ENCODE data around the gene AMELX. TPM values are rescaled to one million over a fixed set of nuclear protein-coding genes. Genes with fewer than 3 reads are reported as not detected.

The AMELX gene
- total and polyA plus RNA-seq, 2 donors from 2014 or later, result not detected

GRCh38 chrX:11273544-11273943 lies 19.7 kb upstream of the AMELX start:
- no peaks in the 10 kb centered on the region for H3K4me1 ChIP-seq (ENCODE audit: control insufficient read depth in 2 of 3, insufficient read depth in 2 of 3, low read depth in 1 of 3, low read length in 3 of 3)
- H3K9me3 ChIP-seq (ENCODE audit: control insufficient read depth in 2 of 3, insufficient read depth in 1 of 3, low read length in 3 of 3), result no peaks in the 10 kb centered on the region
- FAIRE-seq (no peak), DNase-seq (no peak)
- intact Hi-C loops (cut with DNase I), result no loop called here
- no peak overlapping the region for H3K4me3 ChIP-seq (ENCODE audit: low read length in 3 of 3)
- no peak for TF ChIP-seq CTCF (IDR thresholded peaks at IDR 0.05; ENCODE audit: borderline replicate concordance, extremely low read depth, insufficient read depth)
- no peak overlapping the region for H3K9ac ChIP-seq (ENCODE audit: low read length in 3 of 3)
- H3K27me3 ChIP-seq (ENCODE audit: control insufficient read depth, insufficient read depth, low read length), result peaks cover 3% of the 10 kb centered on the region
- no peaks in the 10 kb centered on the region for H3K36me3 ChIP-seq (ENCODE audit: control insufficient read depth in 2 of 3, insufficient read depth in 3 of 3, low read length in 3 of 3)
- H3K27ac ChIP-seq (ENCODE audit: low read depth in 2 of 2, low read length in 2 of 2), result no peak overlapping the region

GRCh38 chrX:11282043-11282442 lies 11.2 kb upstream of the AMELX start:
- Histone ChIP-seq H3K9ac (ENCODE audit: low read length in 3 of 3) (no peak overlapping the region), H3K27me3 (ENCODE audit: control insufficient read depth, insufficient read depth, low read length) (no peaks in the 10 kb centered on the region), H3K4me1 (ENCODE audit: control insufficient read depth in 2 of 3, insufficient read depth in 2 of 3, low read depth in 1 of 3, low read length in 3 of 3) (no peaks in the 10 kb centered on the region), H3K36me3 (ENCODE audit: control insufficient read depth in 2 of 3, insufficient read depth in 3 of 3, low read length in 3 of 3) (no peaks in the 10 kb centered on the region), H3K9me3 (ENCODE audit: control insufficient read depth in 2 of 3, insufficient read depth in 1 of 3, low read length in 3 of 3) (no peaks in the 10 kb centered on the region), H3K4me3 (ENCODE audit: low read length in 3 of 3) (no peak overlapping the region), H3K27ac (ENCODE audit: low read depth in 2 of 2, low read length in 2 of 2) (no peak overlapping the region)
- intact Hi-C loops (cut with DNase I), result no loop called here
- FAIRE-seq, result no peak
- no peak for DNase-seq
- TF ChIP-seq CTCF (IDR thresholded peaks at IDR 0.05; ENCODE audit: borderline replicate concordance, extremely low read depth, insufficient read depth), result no peak

GRCh38 chrX:11285651-11286050 lies 7.6 kb upstream of the AMELX start:
- Histone ChIP-seq H3K36me3 (ENCODE audit: control insufficient read depth in 2 of 3, insufficient read depth in 3 of 3, low read length in 3 of 3) (no peaks in the 10 kb centered on the region), H3K27me3 (ENCODE audit: control insufficient read depth, insufficient read depth, low read length) (peaks cover 2% of the 10 kb centered on the region), H3K9me3 (ENCODE audit: control insufficient read depth in 2 of 3, insufficient read depth in 1 of 3, low read length in 3 of 3) (no peaks in the 10 kb centered on the region), H3K9ac (ENCODE audit: low read length in 3 of 3) (no peak overlapping the region), H3K4me3 (ENCODE audit: low read length in 3 of 3) (no peak overlapping the region), H3K27ac (ENCODE audit: low read depth in 2 of 2, low read length in 2 of 2) (no peak overlapping the region), H3K4me1 (ENCODE audit: control insufficient read depth in 2 of 3, insufficient read depth in 2 of 3, low read depth in 1 of 3, low read length in 3 of 3) (no peaks in the 10 kb centered on the region)
- no peak for DNase-seq
- TF ChIP-seq CTCF (IDR thresholded peaks at IDR 0.05; ENCODE audit: borderline replicate concordance, extremely low read depth, insufficient read depth), result no peak
- no peak for FAIRE-seq
- intact Hi-C loops (cut with DNase I), result no loop called here

- Histone ChIP-seq H3K27ac (ENCODE audit: low read depth in 2 of 2, low read length in 2 of 2) (no peak overlapping the region), H3K27me3 (ENCODE audit: control insufficient read depth, insufficient read depth, low read length) (peaks cover 2% of the 10 kb centered on the region), H3K9ac (ENCODE audit: low read length in 3 of 3) (no peak overlapping the region), H3K9me3 (ENCODE audit: control insufficient read depth in 2 of 3, insufficient read depth in 1 of 3, low read length in 3 of 3) (no peaks in the 10 kb centered on the region), H3K4me1 (ENCODE audit: control insufficient read depth in 2 of 3, insufficient read depth in 2 of 3, low read depth in 1 of 3, low read length in 3 of 3) (no peaks in the 10 kb centered on the region), H3K4me3 (ENCODE audit: low read length in 3 of 3) (no peak overlapping the region), H3K36me3 (ENCODE audit: control insufficient read depth in 2 of 3, insufficient read depth in 3 of 3, low read length in 3 of 3) (no peaks in the 10 kb centered on the region)
- intact Hi-C loops (cut with DNase I), result no loop called here
- no peak for TF ChIP-seq CTCF (IDR thresholded peaks at IDR 0.05; ENCODE audit: borderline replicate concordance, extremely low read depth, insufficient read depth)
- FAIRE-seq (no peak), DNase-seq (no peak)
Observed at GRCh38 chrX:11287505-11287904, 5.7 kb upstream of the AMELX start.

All from kidney (tissue), 14 donors.